HEK293 (cell line): ENCODE measurements around the gene PCLO.

Experiments used
- CTCF ChIA-PET: fragments of 350-600 bp; formaldehyde crosslinking; extraction: SDS; loops from one replicate; lab custom pipeline; 2021; ENCODE audit warnings: antibody characterized with exemption; lab: Yijun Ruan, JAX
- POLR2A ChIA-PET: fragments of 300-600 bp; formaldehyde crosslinking; extraction: SDS; loops from one replicate; lab custom pipeline; 2020; ENCODE audit warnings: antibody characterized with exemption, inconsistent platforms; lab: Yijun Ruan, JAX
- H3K27ac ChIP-seq: fragments of 200-500 bp; sonication (Bioruptor generic); 2 replicates; pipeline ENCODE4 v1.5.1; 2014; ENCODE audit warnings: low read depth, low read length, control low read depth, inconsistent platforms; ENCODE audit errors: extremely low read depth
- H3K36me3 ChIP-seq, 2 experiments: fragments of 200-500 bp in 1 of 2; sonication (Bioruptor generic) in 1 of 2; 1 replicate in 1 of 2; 2 replicates in 1 of 2; pipeline ENCODE4 v1.5.1; 2014 to 2017; ENCODE audit warnings: inconsistent platforms in 2 of 2, low read length in 2 of 2; ENCODE audit not compliant: control insufficient read depth in 2 of 2, insufficient read depth in 1 of 2
- H3K4me1 ChIP-seq: fragments of 200-500 bp; sonication (Bioruptor generic); 2 replicates; pipeline ENCODE4 v1.5.1; 2014; ENCODE audit warnings: mild to moderate bottlenecking, low read length, inconsistent platforms; ENCODE audit not compliant: control insufficient read depth, insufficient read depth
- H3K4me3 ChIP-seq: 2 replicates; pipeline ENCODE4 v1.5.1; 2011; ENCODE audit warnings: low read depth, mild to moderate bottlenecking, control low read depth, low read length, moderate library complexity
- H3K9me3 ChIP-seq: fragments of 200-500 bp; sonication (Bioruptor generic); 2 replicates; pipeline ENCODE4 v1.5.1; 2014; ENCODE audit warnings: low read depth, low read length, inconsistent platforms; ENCODE audit not compliant: control insufficient read depth, insufficient read depth
- EGR2 ChIP-seq: fragments of 450-650 bp; formaldehyde crosslinking; IDR thresholded peaks from 2 replicates; pipeline ENCODE4 v1.5.1; 2016; ENCODE audit warnings: low read depth, missing biosample characterization, missing genetic modification characterization
- GLIS1 ChIP-seq: fragments of 450-650 bp; formaldehyde crosslinking; IDR thresholded peaks from 2 replicates; pipeline ENCODE4 v1.5.1; 2016; ENCODE audit warnings: missing biosample characterization, missing genetic modification characterization
- KLF1 ChIP-seq: fragments of 450-650 bp; formaldehyde crosslinking; IDR thresholded peaks from 2 replicates; pipeline ENCODE4 v1.5.1; 2016; ENCODE audit warnings: missing biosample characterization, missing genetic modification characterization
- KLF17 ChIP-seq: fragments of 450-650 bp; formaldehyde crosslinking; IDR thresholded peaks from 2 replicates; pipeline ENCODE4 v1.5.1; 2016; ENCODE audit warnings: missing biosample characterization, missing genetic modification characterization
- KLF9 ChIP-seq: fragments of 450-650 bp; formaldehyde crosslinking; IDR thresholded peaks from 2 replicates; pipeline ENCODE4 v1.5.1; 2016; ENCODE audit warnings: missing biosample characterization, missing genetic modification characterization, low read depth
- PRDM10 ChIP-seq: fragments of 450-650 bp; formaldehyde crosslinking; IDR thresholded peaks from 2 replicates; pipeline ENCODE4 v1.5.1; 2016; ENCODE audit warnings: missing biosample characterization, missing genetic modification characterization
- SP2 ChIP-seq: fragments of 450-650 bp; formaldehyde crosslinking; IDR thresholded peaks from 2 replicates; pipeline ENCODE4 v1.5.1; 2016; ENCODE audit warnings: missing biosample characterization, missing genetic modification characterization
- SP3 ChIP-seq: fragments of 450-650 bp; formaldehyde crosslinking; IDR thresholded peaks from 2 replicates; pipeline ENCODE4 v1.5.1; 2016; ENCODE audit warnings: missing biosample characterization, missing genetic modification characterization
- ZBTB17 ChIP-seq: fragments of 450-650 bp; formaldehyde crosslinking; IDR thresholded peaks from 2 replicates; pipeline ENCODE4 v1.5.1; 2016; ENCODE audit warnings: missing biosample characterization, missing genetic modification characterization
- ZFHX2 ChIP-seq: fragments of 450-650 bp; formaldehyde crosslinking; conservative IDR thresholded peaks from 2 replicates; pipeline ENCODE4 v1.5.1; 2016; ENCODE audit warnings: missing biosample characterization, missing genetic modification characterization
- ZFP37 ChIP-seq: fragments of 450-650 bp; formaldehyde crosslinking; IDR thresholded peaks from 2 replicates; pipeline ENCODE4 v1.5.1; 2016; ENCODE audit warnings: missing biosample characterization, missing genetic modification characterization
- ZFP69B ChIP-seq: fragments of 450-650 bp; formaldehyde crosslinking; IDR thresholded peaks from 2 replicates; pipeline ENCODE4 v1.5.1; 2016; ENCODE audit warnings: missing biosample characterization, missing genetic modification characterization
- ZNF169 ChIP-seq: fragments of 450-650 bp; formaldehyde crosslinking; IDR thresholded peaks from 2 replicates; pipeline ENCODE4 v1.5.1; 2016; ENCODE audit warnings: missing biosample characterization, missing genetic modification characterization
- ZNF211 ChIP-seq: fragments of 450-650 bp; formaldehyde crosslinking; IDR thresholded peaks from 2 replicates; pipeline ENCODE4 v1.5.1; 2016; ENCODE audit warnings: low read depth, missing biosample characterization, missing genetic modification characterization
- ZNF335 ChIP-seq: fragments of 450-650 bp; formaldehyde crosslinking; conservative IDR thresholded peaks from 2 replicates; pipeline ENCODE4 v1.5.1; 2016; ENCODE audit warnings: missing biosample characterization, missing genetic modification characterization
- ZNF544 ChIP-seq: fragments of 450-650 bp; formaldehyde crosslinking; IDR thresholded peaks from 2 replicates; pipeline ENCODE4 v1.5.0; 2017; ENCODE audit warnings: missing biosample characterization, missing genetic modification characterization
- ZNF610 ChIP-seq: fragments of 450-650 bp; formaldehyde crosslinking; IDR thresholded peaks from 2 replicates; pipeline ENCODE4 v1.5.1; 2016; ENCODE audit warnings: missing biosample characterization, missing genetic modification characterization, borderline replicate concordance
- ZNF629 ChIP-seq: fragments of 450-650 bp; formaldehyde crosslinking; IDR thresholded peaks from 2 replicates; pipeline ENCODE4 v1.5.1; 2017; ENCODE audit warnings: missing biosample characterization, missing genetic modification characterization
- ZNF747 ChIP-seq: fragments of 450-650 bp; formaldehyde crosslinking; IDR thresholded peaks from 2 replicates; pipeline ENCODE4 v1.5.1; 2016; ENCODE audit warnings: missing biosample characterization, missing genetic modification characterization
- ZNF777 ChIP-seq: fragments of 450-650 bp; formaldehyde crosslinking; IDR thresholded peaks from 2 replicates; pipeline ENCODE4 v1.5.1; 2017; ENCODE audit warnings: missing biosample characterization, missing genetic modification characterization, borderline replicate concordance
- ZNF785 ChIP-seq: fragments of 450-650 bp; formaldehyde crosslinking; IDR thresholded peaks from 2 replicates; pipeline ENCODE4 v1.5.1; 2016; ENCODE audit warnings: missing biosample characterization, missing genetic modification characterization
- ZSCAN30 ChIP-seq: fragments of 450-650 bp; IDR thresholded peaks from 2 replicates; pipeline ENCODE4 v1.5.1; 2018; ENCODE audit warnings: missing biosample characterization, mild to moderate bottlenecking, missing genetic modification characterization, moderate library complexity
- ZXDB ChIP-seq: fragments of 450-650 bp; formaldehyde crosslinking; IDR thresholded peaks from 2 replicates; pipeline ENCODE4 v1.5.1; 2016; ENCODE audit warnings: missing biosample characterization, missing genetic modification characterization
- TF ChIP-seq, protein P1 (sequence below): fragments of 450-650 bp; formaldehyde crosslinking; IDR thresholded peaks from 2 replicates; pipeline ENCODE4 v1.5.1; 2016; ENCODE audit warnings: missing biosample characterization, missing genetic modification characterization
- TF ChIP-seq, protein P2 (sequence below): fragments of 450-650 bp; formaldehyde crosslinking; IDR thresholded peaks from 2 replicates; pipeline ENCODE4 v1.5.1; 2016; ENCODE audit warnings: missing biosample characterization, missing genetic modification characterization
- TF ChIP-seq, protein P3 (sequence below): fragments of 450-650 bp; formaldehyde crosslinking; IDR thresholded peaks from 2 replicates; pipeline ENCODE4 v1.5.1; 2016; ENCODE audit warnings: missing biosample characterization, missing genetic modification characterization

Gene PCLO

DNA sequence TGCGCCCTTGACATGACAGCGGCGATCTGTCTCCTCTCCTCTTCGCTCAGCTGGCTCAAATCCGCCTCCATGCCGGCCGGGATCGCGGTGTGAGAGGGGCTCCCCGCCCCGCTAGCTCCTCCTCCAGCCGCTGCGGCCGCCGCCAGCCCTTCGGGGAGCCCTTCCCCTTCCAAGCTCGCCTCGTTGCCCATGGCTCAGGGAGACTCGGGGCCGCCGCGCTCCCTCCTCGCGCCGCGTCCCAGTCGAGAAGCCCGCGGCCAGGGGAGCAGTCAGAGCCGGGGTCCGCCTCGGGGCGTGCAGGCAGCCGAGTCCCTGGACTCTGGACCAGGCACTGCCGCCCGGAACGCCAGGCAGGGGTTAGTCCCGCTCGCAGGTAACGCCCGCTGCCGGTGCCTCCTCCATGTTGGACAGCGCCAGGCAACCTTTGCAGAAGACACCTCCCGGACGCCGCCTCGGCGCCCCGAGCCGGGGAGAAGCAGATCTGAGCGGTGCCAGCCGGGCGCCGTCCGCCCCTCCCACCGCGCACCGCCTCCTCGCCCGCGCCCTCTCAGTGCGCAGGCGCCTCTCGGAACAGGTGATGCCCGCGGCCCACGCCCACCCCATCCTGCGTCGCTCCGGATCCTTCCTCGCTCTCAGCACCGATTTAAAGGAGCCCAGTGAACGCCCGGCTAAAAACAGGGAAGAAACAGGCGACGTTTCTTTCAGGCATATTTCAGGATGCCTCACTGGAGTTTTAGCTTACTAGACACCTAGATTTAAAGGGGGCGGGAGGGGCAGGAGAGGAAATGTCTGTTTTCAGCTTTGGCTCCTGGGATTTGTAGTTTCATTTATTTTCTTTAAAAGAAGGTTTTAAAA is at the start of gene PCLO:
Gene PCLO (minus strand): TSS at position 483 of the 855 bp plus-strand sequence. CDS start 292 bp downstream, at position 191.
- CTCF ChIA-PET, result interaction anchor here (0.7 to 1.4 kb wide), 5 partner anchors 9 to 363 kb away, joined by 3 to 5 read pairs (median 3); no protein-coding TSS in a partner anchor
- Histone ChIP-seq H3K9me3 (no peaks in the 10 kb centered on the region), H3K4me1 (peaks cover 3% of the 10 kb centered on the region; the same call in 1 of the 2 replicates), H3K27ac (peak within 1 kb of the TSS; percentile 97), H3K4me3 (peak within 1 kb of the TSS; percentile 97), H3K36me3 (no peaks in the 10 kb centered on the region)
- POLR2A ChIA-PET, result interaction anchor here (0.7 to 1.3 kb wide), 4 partner anchors 103 to 238 kb away, joined by 3 to 5 read pairs (median 3); no protein-coding TSS in a partner anchor
- TF ChIP-seq ZBTB17 (tag by site-specific recombination), result peak; percentile 87
- peak; percentile 77 for TF ChIP-seq ZFHX2 (tag by site-specific recombination)
- TF ChIP-seq KLF17 (tag by site-specific recombination), result 0 out of 2 replicates have a peak, but pooled peaks have one; percentile 16
- TF ChIP-seq ZNF335 (tag by site-specific recombination), result peak; percentile 94
- peak; percentile 58; the same call in 1 of the 2 replicates for TF ChIP-seq ZNF777 (tag by site-specific recombination)
- 0 out of 2 replicates have a peak, but pooled peaks have one; percentile 1 for TF ChIP-seq PRDM10
- TF ChIP-seq, protein P1, sequence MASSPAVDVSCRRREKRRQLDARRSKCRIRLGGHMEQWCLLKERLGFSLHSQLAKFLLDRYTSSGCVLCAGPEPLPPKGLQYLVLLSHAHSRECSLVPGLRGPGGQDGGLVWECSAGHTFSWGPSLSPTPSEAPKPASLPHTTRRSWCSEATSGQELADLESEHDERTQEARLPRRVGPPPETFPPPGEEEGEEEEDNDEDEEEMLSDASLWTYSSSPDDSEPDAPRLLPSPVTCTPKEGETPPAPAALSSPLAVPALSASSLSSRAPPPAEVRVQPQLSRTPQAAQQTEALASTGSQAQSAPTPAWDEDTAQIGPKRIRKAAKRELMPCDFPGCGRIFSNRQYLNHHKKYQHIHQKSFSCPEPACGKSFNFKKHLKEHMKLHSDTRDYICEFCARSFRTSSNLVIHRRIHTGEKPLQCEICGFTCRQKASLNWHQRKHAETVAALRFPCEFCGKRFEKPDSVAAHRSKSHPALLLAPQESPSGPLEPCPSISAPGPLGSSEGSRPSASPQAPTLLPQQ, result peak; percentile 68; the same call in 1 of the 2 replicates
- no peak for TF ChIP-seq ZNF169 (tag by site-specific recombination)
- TF ChIP-seq, protein P2, sequence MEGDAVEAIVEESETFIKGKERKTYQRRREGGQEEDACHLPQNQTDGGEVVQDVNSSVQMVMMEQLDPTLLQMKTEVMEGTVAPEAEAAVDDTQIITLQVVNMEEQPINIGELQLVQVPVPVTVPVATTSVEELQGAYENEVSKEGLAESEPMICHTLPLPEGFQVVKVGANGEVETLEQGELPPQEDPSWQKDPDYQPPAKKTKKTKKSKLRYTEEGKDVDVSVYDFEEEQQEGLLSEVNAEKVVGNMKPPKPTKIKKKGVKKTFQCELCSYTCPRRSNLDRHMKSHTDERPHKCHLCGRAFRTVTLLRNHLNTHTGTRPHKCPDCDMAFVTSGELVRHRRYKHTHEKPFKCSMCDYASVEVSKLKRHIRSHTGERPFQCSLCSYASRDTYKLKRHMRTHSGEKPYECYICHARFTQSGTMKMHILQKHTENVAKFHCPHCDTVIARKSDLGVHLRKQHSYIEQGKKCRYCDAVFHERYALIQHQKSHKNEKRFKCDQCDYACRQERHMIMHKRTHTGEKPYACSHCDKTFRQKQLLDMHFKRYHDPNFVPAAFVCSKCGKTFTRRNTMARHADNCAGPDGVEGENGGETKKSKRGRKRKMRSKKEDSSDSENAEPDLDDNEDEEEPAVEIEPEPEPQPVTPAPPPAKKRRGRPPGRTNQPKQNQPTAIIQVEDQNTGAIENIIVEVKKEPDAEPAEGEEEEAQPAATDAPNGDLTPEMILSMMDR (tag by site-specific recombination), result 0 out of 2 replicates have a peak, but pooled peaks have one; percentile 20
- peak; percentile 28; the same call in 1 of the 2 replicates for TF ChIP-seq ZNF629 (tag by site-specific recombination)
- TF ChIP-seq EGR2, result peak; percentile 57
- no peak for TF ChIP-seq ZNF544 (tag by site-specific recombination)
- TF ChIP-seq KLF1, result peak; percentile 67
- 0 out of 2 replicates have a peak, but pooled peaks have one; percentile 49 for TF ChIP-seq ZXDB (tag by site-specific recombination)
- TF ChIP-seq KLF9 (tag by site-specific recombination), result peak; percentile 94
- TF ChIP-seq ZSCAN30, result 0 out of 2 replicates have a peak, but pooled peaks have one; percentile 32
- TF ChIP-seq, protein P3, sequence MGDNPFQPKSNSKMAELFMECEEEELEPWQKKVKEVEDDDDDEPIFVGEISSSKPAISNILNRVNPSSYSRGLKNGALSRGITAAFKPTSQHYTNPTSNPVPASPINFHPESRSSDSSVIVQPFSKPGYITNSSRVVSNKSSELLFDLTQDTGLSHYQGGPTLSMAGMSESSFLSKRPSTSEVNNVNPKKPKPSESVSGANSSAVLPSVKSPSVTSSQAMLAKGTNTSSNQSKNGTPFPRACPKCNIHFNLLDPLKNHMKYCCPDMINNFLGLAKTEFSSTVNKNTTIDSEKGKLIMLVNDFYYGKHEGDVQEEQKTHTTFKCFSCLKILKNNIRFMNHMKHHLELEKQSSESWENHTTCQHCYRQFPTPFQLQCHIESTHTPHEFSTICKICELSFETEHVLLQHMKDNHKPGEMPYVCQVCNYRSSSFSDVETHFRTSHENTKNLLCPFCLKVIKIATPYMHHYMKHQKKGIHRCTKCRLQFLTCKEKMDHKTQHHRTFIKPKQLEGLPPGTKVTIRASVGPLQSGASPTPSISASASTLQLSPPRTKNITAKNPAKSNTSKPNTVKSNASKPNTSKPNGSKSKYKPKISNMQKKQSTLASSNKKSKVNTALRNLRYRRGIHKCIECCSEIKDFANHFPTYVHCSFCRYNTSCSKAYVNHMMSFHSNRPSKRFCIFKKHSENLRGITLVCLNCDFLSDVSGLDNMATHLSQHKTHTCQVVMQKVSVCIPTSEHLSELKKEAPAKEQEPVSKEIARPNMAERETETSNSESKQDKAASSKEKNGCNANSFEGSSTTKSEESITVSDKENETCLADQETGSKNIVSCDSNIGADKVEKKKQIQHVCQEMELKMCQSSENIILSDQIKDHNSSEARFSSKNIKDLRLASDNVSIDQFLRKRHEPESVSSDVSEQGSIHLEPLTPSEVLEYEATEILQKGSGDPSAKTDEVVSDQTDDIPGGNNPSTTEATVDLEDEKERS (tag by site-specific recombination), result no peak
- peak; percentile 69; the same call in 1 of the 2 replicates for TF ChIP-seq ZFP69B (tag by site-specific recombination)
- peak; percentile 84; the same call in 1 of the 2 replicates for TF ChIP-seq ZFP37 (tag by site-specific recombination)
- no peak for TF ChIP-seq ZNF785
- peak; percentile 58 for TF ChIP-seq GLIS1 (tag by site-specific recombination)
- TF ChIP-seq ZNF610 (tag by site-specific recombination), result peak; percentile 92; the same call in 1 of the 2 replicates
- peak; percentile 72 for TF ChIP-seq SP2 (tag by site-specific recombination)
- no peak for TF ChIP-seq ZNF211 (tag by site-specific recombination)
- peak; percentile 83 for TF ChIP-seq SP3 (tag by site-specific recombination)
- no peak for TF ChIP-seq ZNF747 (tag by site-specific recombination)
